GM06990 (cell line): ENCODE results near the gene LIPC.

Experiments
- DNase-seq: peaks from one replicate; pipeline ENCODE4 v3.0.0-alpha.2; 2011; ENCODE audit not compliant: insufficient read length; ENCODE audit errors: extremely low read depth
- H3K27me3 ChIP-seq: replicated peaks from 2 replicates; pipeline ENCODE4 v1.6.0; 2011; ENCODE audit warnings: low read length; ENCODE audit not compliant: control insufficient read depth, insufficient read depth
- H3K36me3 ChIP-seq: 2 replicates; pipeline ENCODE4 v1.5.1; 2011; ENCODE audit warnings: low read length; ENCODE audit not compliant: control insufficient read depth, insufficient read depth
- H3K4me3 ChIP-seq: replicated peaks from 2 replicates; pipeline ENCODE4 v1.5.1; 2011; ENCODE audit warnings: low read depth, mild to moderate bottlenecking, control low read depth, low read length
- TF ChIP-seq, protein P1 (sequence below): IDR thresholded peaks from 2 replicates; pipeline ENCODE4 v1.5.1; 2011; ENCODE audit warnings: low read length, control low read depth, mild to moderate bottlenecking, inconsistent platforms; ENCODE audit not compliant: insufficient read depth, poor library complexity, severe bottlenecking

LIPC gene

DNA sequence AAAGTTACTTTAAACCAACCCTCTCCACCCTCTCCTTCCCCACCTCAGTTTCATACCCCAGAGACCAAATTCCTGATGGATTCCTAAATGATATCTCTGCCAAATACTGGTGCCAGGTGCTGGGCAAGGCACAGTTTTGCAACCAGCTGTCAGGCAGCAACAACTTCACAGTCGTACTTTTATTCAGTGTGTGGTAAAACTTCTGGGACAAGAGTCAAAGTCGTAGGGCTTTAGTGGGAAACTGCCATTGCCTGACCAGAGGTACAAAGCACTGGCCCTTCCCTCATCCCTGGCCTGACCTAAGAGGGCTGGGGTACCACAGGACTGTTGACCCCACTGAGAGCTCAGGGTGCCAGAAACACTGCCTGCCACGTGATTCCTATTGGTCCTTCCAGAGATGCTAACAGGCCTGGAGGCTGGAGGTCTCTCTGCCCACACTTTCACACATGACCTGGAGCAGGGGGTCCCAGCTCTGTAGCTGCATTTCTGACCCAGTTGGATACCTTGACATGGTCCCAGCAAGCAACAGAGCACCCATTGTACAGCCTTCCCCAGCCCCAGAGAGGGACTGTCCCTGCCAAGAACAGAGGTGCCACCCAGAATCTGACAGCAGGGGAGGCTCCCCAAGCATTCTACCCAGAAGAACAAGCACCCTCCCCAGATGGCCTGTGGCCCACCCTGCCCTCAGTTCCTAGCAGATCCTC, 59.9 kb downstream of the LIPC start:
- no peak overlapping the region for H3K4me3 ChIP-seq
- H3K36me3 ChIP-seq = no peaks in the 10 kb centered on the region
- TF ChIP-seq, protein P1, sequence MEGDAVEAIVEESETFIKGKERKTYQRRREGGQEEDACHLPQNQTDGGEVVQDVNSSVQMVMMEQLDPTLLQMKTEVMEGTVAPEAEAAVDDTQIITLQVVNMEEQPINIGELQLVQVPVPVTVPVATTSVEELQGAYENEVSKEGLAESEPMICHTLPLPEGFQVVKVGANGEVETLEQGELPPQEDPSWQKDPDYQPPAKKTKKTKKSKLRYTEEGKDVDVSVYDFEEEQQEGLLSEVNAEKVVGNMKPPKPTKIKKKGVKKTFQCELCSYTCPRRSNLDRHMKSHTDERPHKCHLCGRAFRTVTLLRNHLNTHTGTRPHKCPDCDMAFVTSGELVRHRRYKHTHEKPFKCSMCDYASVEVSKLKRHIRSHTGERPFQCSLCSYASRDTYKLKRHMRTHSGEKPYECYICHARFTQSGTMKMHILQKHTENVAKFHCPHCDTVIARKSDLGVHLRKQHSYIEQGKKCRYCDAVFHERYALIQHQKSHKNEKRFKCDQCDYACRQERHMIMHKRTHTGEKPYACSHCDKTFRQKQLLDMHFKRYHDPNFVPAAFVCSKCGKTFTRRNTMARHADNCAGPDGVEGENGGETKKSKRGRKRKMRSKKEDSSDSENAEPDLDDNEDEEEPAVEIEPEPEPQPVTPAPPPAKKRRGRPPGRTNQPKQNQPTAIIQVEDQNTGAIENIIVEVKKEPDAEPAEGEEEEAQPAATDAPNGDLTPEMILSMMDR = no peak
- no peak for DNase-seq
- no peaks in the 10 kb centered on the region for H3K27me3 ChIP-seq

DNA sequence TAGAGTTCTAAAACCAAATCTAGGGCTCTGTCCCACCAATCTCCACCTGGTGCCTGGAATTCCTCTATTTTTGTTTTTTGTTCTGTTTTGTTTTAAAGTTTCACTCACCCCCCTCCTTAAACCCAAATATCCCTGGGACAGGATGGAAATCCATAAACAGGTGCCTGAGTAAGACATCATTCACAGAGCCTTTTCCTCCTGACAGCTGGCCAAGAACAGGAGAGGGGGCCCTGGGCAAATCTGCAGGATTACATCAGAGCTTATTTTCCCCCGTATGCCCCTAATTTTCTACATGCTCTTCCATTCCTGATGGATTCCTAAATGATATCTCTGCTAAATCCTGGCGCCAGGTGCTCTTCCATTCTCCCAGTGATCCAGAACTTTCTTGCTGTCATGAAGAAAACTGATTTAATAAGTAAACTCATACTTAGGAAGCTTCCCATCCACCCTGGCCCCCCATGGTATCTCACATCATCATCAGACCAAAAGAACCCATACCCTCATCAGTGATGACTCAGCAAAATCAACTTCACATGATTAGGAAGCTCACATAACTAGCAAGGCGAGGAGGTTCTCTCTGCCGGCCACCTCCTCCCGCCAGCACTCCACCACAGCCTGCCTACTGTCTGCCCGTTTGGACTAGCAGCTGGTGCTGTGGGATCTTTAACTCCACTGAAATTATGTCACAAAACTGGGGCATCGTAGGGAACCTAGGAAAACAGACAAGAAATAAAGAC, 61.0 kb downstream of the LIPC start:
- Histone ChIP-seq H3K4me3 (no peak overlapping the region), H3K36me3 (no peaks in the 10 kb centered on the region)
- no peak for DNase-seq

DNA sequence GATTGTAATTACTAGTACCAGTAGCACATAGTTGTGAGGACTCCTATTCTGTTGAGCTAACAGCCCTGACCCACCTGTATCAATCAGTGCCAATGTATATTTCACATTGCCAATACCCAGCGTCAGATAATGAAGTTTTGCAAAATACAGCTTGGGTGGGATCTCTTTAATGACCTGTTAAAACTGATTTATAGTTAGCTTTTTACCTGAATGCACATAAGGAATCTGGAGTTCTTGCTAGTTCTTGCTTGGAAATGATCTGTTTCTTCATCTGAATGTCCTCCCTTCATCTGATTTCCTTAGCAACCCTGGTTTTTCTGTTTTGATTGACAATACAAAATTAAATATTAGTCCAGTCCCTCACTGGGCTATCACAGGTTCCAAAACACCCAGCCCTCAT, 62.8 kb downstream of the LIPC start:
- TF ChIP-seq, protein P1 = no peak
- no peak for DNase-seq
- H3K27me3 ChIP-seq = no peaks in the 10 kb centered on the region
- no peak overlapping the region for H3K4me3 ChIP-seq
- no peaks in the 10 kb centered on the region for H3K36me3 ChIP-seq

More for the DNA sequence above, 61.0 kb downstream of the LIPC start:
- TF ChIP-seq, protein P1 = no peak
- no peaks in the 10 kb centered on the region for H3K27me3 ChIP-seq

DNA sequence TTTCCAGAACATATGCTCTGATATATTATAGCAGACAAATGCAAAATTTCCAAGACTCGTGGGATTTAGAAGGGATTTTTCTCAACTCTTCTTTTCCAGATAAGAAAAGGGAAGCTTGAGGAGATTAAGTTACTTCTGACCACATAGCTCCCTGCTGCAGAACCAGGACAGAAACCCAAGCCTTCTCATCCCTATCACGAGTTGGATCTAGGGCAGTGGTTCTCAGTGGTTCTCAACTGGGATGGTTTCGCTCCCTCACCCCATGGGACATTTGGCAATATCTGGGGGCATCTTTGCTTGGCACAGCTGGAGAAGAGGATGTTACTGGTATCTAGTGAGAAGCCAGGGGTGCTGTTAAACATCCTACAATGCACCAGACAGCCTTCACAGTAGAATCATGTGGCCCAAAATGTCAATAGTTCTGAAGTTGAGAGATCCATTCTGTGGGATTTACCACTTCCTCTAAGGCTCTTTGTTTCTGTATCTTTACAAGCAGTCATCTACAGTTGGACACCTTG, 64.2 kb downstream of the LIPC start:
- TF ChIP-seq, protein P1 = no peak
- no peak overlapping the region for H3K4me3 ChIP-seq
- DNase-seq = no peak

DNA sequence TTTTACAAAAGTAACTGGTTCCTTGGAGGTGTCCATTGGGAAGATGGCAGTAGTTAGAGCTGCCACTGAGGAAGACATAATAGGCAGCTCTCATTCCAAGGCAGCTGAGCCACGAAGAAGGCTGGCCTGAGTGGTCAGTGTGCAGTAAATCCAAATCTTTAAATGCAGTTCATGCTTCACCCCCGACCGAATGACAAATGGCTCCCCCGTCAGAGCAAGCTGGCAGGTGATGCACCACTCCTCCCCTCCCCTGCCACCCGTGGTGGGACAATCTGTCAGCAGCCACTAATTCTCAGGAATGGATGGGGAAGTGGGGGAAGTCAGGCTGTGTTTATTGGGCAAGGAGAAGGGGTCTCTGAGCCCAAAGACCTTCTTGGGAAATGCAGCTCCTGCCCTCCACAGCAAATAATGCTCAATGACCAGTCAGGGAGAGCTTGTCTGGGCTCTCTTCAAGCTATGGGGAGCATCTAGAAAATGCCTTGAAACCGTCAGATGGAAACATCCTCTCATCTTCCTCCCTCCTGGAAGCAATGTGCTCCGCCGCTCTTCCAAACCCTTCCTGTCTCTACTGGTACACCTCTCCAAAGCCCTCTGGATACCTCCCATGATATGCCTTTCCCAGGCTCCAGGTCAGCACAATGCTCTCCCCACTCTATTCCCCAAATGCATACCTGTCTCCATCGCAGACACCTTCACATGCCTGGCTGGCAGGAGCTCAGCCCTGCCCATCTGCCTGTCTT, 65.4 kb downstream of the LIPC start:
- no peak for DNase-seq
- no peaks in the 10 kb centered on the region for H3K36me3 ChIP-seq
- H3K27me3 ChIP-seq = no peaks in the 10 kb centered on the region
- H3K4me3 ChIP-seq = no peak overlapping the region
- TF ChIP-seq, protein P1 = no peak

More for the DNA sequence above, 64.2 kb downstream of the LIPC start:
- Histone ChIP-seq H3K27me3 (no peaks in the 10 kb centered on the region), H3K36me3 (no peaks in the 10 kb centered on the region)
